HL-60 (cell line): Measurements from ENCODE around the gene HHAT.

Experiments used
- CTCF ChIP-seq: IDR thresholded peaks from one replicate; pipeline ENCODE4 v1.5.1; 2011; ENCODE audit warnings: low read length, control low read depth, inconsistent platforms; ENCODE audit not compliant: insufficient read depth
- GABPA ChIP-seq: IDR thresholded peaks from 2 replicates; pipeline ENCODE4 v1.6.1; 2012; ENCODE audit warnings: low read depth

DNA sequence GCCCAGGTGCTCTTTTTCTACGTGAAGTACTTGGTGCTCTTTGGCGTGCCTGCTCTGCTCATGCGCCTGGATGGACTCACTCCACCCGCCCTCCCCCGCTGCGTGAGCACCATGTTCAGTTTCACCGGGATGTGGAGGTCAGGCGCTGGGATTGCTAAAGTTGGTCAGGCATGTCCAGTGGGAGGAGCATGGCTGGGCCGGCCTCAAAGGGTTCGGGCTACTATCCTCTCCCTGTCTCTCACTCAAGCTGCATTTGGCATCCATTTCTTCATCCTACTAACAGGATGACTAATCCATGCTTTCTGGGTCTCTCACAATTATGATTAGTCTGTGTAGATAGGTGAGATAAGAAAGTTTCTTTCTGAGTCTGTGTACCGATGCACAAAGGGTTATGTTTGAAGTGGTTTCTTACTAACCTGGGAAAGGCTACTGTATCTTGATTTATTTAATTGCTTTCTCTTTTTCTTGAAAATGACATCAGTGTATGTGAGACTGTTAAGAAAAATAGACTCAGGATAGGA, 135.9 kb downstream of the HHAT start:
- TF ChIP-seq CTCF (no peak), GABPA (no peak)
